Measurements from ENCODE around the gene ADAMTS14.
"Not testable (repeated sequence)": the region's sequence is repeated elsewhere in the genome, so short reads cannot be mapped to it uniquely, and the experiment has no call there.

ADAMTS14 gene

GRCh38 chr10:70770001-70770400, 97.7 kb downstream of the ADAMTS14 start:
- no peak for DNase-seq (ENCODE audit: low read depth in 1 of 2, low spot score in 1 of 2)

GRCh38 chr10:70770516-70770915, 98.2 kb downstream of the ADAMTS14 start:
- DNase-seq (ENCODE audit: low read depth in 1 of 2, low spot score in 1 of 2) = not testable (repeated sequence)

- DNase-seq (ENCODE audit: low read depth in 1 of 2, low spot score in 1 of 2) = no peak
Measured at GRCh38 chr10:70771311-70772194, 99.2 kb downstream of the ADAMTS14 start.

- DNase-seq (ENCODE audit: low read depth in 1 of 2, low spot score in 1 of 2) = no peak
Measured at GRCh38 chr10:70772627-70773026, 100.3 kb downstream of the ADAMTS14 start.

GRCh38 chr10:70773461-70773860, 101.2 kb downstream of the ADAMTS14 start:
- no peak for DNase-seq (ENCODE audit: low read depth in 1 of 2, low spot score in 1 of 2)

GRCh38 chr10:70773965-70774809, 101.9 kb downstream of the ADAMTS14 start:
- DNase-seq (ENCODE audit: low read depth in 1 of 2, low spot score in 1 of 2) = no peak

- DNase-seq (ENCODE audit: low read depth in 1 of 2, low spot score in 1 of 2) = no peak
Measured at GRCh38 chr10:70774810-70775678, 102.7 kb downstream of the ADAMTS14 start.

- DNase-seq (ENCODE audit: low read depth in 1 of 2, low spot score in 1 of 2) = no peak
Measured at GRCh38 chr10:70775679-70776454, 103.6 kb downstream of the ADAMTS14 start.

- no peak for DNase-seq (ENCODE audit: low read depth in 1 of 2, low spot score in 1 of 2)
Measured at GRCh38 chr10:70776455-70777005, 104.2 kb downstream of the ADAMTS14 start.

GRCh38 chr10:70777063-70777875, 105.0 kb downstream of the ADAMTS14 start:
- DNase-seq (ENCODE audit: low read depth in 1 of 2, low spot score in 1 of 2) = no peak

GRCh38 chr10:70778267-70778924, 106.1 kb downstream of the ADAMTS14 start:
- no peak for DNase-seq (ENCODE audit: low read depth in 1 of 2, low spot score in 1 of 2)

- DNase-seq (ENCODE audit: low read depth in 1 of 2, low spot score in 1 of 2) = no peak
Measured at GRCh38 chr10:70779088-70779487, 106.8 kb downstream of the ADAMTS14 start.

GRCh38 chr10:70779511-70780369, 107.4 kb downstream of the ADAMTS14 start:
- DNase-seq (ENCODE audit: low read depth in 1 of 2, low spot score in 1 of 2) = no peak

GRCh38 chr10:70780370-70780760, 108.1 kb downstream of the ADAMTS14 start:
- no peak for DNase-seq (ENCODE audit: low read depth in 1 of 2, low spot score in 1 of 2)

- DNase-seq (ENCODE audit: low read depth in 1 of 2, low spot score in 1 of 2) = no peak
Measured at GRCh38 chr10:70780772-70781171, 108.5 kb downstream of the ADAMTS14 start.

GRCh38 chr10:70781461-70782051, 109.2 kb downstream of the ADAMTS14 start:
- DNase-seq (ENCODE audit: low read depth in 1 of 2, low spot score in 1 of 2) = no peak

- no peak for DNase-seq (ENCODE audit: low read depth in 1 of 2, low spot score in 1 of 2)
Measured at GRCh38 chr10:70782086-70782745, 109.9 kb downstream of the ADAMTS14 start.
